ENCODE measurements around the gene PARM1. TPM values are rescaled to one million over a fixed set of nuclear protein-coding genes. Genes with fewer than 3 reads are reported as not detected.

PARM1 gene
- total and polyA plus RNA-seq, 10 donors = 2.6 to 42.6 (median 12.1) TPM

DNA sequence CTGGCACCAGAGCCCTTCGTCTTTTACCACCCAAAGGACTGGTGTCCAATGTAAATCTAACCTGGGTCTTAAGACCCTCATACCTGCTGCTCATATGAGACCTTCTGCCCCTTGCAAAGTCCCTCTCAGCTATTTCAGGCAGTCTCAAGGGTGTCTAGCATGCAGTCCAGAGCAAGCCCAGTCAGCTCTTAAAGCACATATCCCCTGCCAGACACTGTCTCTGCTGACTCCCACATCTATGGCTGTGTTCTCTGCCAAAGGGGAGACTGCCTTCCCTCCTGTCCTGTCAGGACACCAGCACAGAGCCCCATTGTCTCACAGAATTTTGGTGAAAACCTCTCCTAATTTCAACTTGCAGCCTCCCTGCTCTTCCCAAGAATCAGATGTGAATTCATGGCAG is 118.5 kb downstream of the PARM1 start:
- Histone ChIP-seq H3K36me3 (no peaks in the 10 kb centered on the region), H3K4me1 (no peaks in the 10 kb centered on the region), H3K27ac (no peak overlapping the region), H3K27me3 (replicated peaks in 1 of 7) (no peaks in the 10 kb centered on the region), H3K4me3 (no peak overlapping the region), H3K9me3 (no peaks in the 10 kb centered on the region)
- no peak for DNase-seq
- WGBS, 5 donors = 63 to 86% (median 80%) methylated on average over 1 of the region's 1 CpG
- intact Hi-C loops (cut with DNase I; ENCODE audit: low total_unique reads) = no loop called here
- TF ChIP-seq CTCF (IDR thresholded peaks at IDR 0.05 in 8 of 11, conservative IDR thresholded peaks at IDR 0.05 in 3 of 11) (no peak), POLR2A (IDR thresholded peaks at IDR 0.05) (no peak), POLR2AphosphoS5 (IDR thresholded peaks at IDR 0.05) (no peak)

DNA sequence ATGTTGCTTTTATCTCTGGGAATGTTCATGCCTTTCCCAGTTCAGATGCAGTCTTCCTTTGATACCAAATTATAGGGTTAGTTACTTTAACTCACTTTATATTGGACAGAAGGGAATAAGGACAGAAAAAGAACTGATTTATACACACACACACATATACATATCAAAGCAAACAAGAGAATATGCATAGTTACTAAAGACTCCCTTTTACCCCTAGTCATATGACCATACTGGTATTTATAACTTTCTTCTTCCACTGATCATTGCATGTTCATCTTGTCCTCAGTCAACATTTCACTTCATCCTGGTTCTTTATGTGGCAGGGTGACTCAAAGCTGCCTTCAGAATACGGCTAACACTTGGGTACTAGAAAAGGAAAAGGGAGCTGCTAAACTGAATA is 120.4 kb downstream of the PARM1 start:
- Histone ChIP-seq H3K4me1 (no peaks in the 10 kb centered on the region), H3K27me3 (replicated peaks in 1 of 7) (no peaks in the 10 kb centered on the region), H3K9me3 (no peaks in the 10 kb centered on the region), H3K36me3 (no peaks in the 10 kb centered on the region), H3K4me3 (no peak overlapping the region), H3K27ac (no peak overlapping the region)
- no peak for TF ChIP-seq POLR2AphosphoS5 (IDR thresholded peaks at IDR 0.05)
- TF ChIP-seq CTCF (IDR thresholded peaks at IDR 0.05 in 8 of 11, conservative IDR thresholded peaks at IDR 0.05 in 3 of 11) = no peak
- TF ChIP-seq POLR2A (IDR thresholded peaks at IDR 0.05) = no peak
- 81 to 95% (median 88%) methylated on average over 1 of the region's 1 CpG for WGBS, 5 donors
- DNase-seq = no peak
- intact Hi-C loops (cut with DNase I; ENCODE audit: low total_unique reads) = no loop called here

GRCh38 chr4:75054078-75054477 is 121.2 kb downstream of the PARM1 start:
- H3K4me3 ChIP-seq = no peak overlapping the region
- H3K36me3 ChIP-seq = no peaks in the 10 kb centered on the region
- 69 to 86% (median 75%) methylated on average over 3 of the region's 3 CpGs for WGBS, 5 donors
- no peak for DNase-seq
- H3K27me3 ChIP-seq (replicated peaks in 1 of 7) = no peaks in the 10 kb centered on the region
- no peaks in the 10 kb centered on the region for H3K9me3 ChIP-seq
- no peaks in the 10 kb centered on the region for H3K4me1 ChIP-seq
- H3K27ac ChIP-seq = no peak overlapping the region
- TF ChIP-seq POLR2A (IDR thresholded peaks at IDR 0.05) (no peak), POLR2AphosphoS5 (IDR thresholded peaks at IDR 0.05) (no peak), CTCF (IDR thresholded peaks at IDR 0.05 in 8 of 11, conservative IDR thresholded peaks at IDR 0.05 in 3 of 11) (no peak)
- intact Hi-C loops (cut with DNase I; ENCODE audit: low total_unique reads) = no loop called here

- Histone ChIP-seq H3K4me3 (no peak overlapping the region), H3K4me1 (no peaks in the 10 kb centered on the region), H3K9me3 (no peaks in the 10 kb centered on the region), H3K27me3 (replicated peaks in 1 of 7) (no peaks in the 10 kb centered on the region), H3K36me3 (no peaks in the 10 kb centered on the region), H3K27ac (no peak overlapping the region)
- WGBS, 5 donors = 74 to 81% (median 78%) methylated on average over 4 of the region's 4 CpGs
- TF ChIP-seq CTCF (IDR thresholded peaks at IDR 0.05 in 8 of 11, conservative IDR thresholded peaks at IDR 0.05 in 3 of 11) = no peak
- TF ChIP-seq POLR2A (IDR thresholded peaks at IDR 0.05) = no peak
- no peak for TF ChIP-seq POLR2AphosphoS5 (IDR thresholded peaks at IDR 0.05)
- DNase-seq = no peak
- intact Hi-C loops (cut with DNase I; ENCODE audit: low total_unique reads) = no loop called here
These were observed 123.4 kb downstream of the PARM1 start for GRCh38 chr4:75056277-75056676.

Data from spleen (tissue), 11 donors.